Left lung (tissue), 10 donors: ENCODE results near the gene SLPI. TPM values are rescaled to one million over a fixed set of nuclear protein-coding genes. Genes with fewer than 3 reads are reported as not detected.

ENCODE experiments used
- ATAC-seq: fragments of 200-7000 bp; cut with Tn5 transposase; one replicate; pipeline ENCODE4 v1.9.1; 2020; ENCODE audit warnings: moderate library complexity
- DNase-seq, 4 donors: peaks; one replicate each; pipeline ENCODE4 v3.0.0-alpha.2; 2013 to 2020
- H3K27ac ChIP-seq, 2 donors: fragments of 200-600 bp; sonication (generic) in 1 of 2; one replicate each; pipeline versions ENCODE4 v1.5.0 to v1.8.0; 2020 to 2021
- H3K27me3 ChIP-seq, 2 donors: fragments of 200-600 bp; sonication (generic) in 1 of 2; one replicate each; pipeline versions ENCODE4 v1.5.0 to v1.8.0; 2020 to 2021
- H3K36me3 ChIP-seq, 2 donors: fragments of 200-600 bp; sonication (generic) in 1 of 2; one replicate each; pipeline versions ENCODE4 v1.5.0 to v1.8.0; 2020 to 2021
- H3K4me1 ChIP-seq, 2 donors: fragments of 200-600 bp; one replicate each; pipeline ENCODE4 v1.8.0; 2021
- H3K4me3 ChIP-seq, 2 donors: fragments of 200-600 bp; sonication (generic) in 1 of 2; one replicate each; pipeline versions ENCODE4 v1.5.0 to v1.8.0; 2020 to 2021; ENCODE audit warnings: mild to moderate bottlenecking in 1 of 2
- H3K9me3 ChIP-seq, 2 donors: fragments of 200-600 bp; sonication (generic) in 1 of 2; one replicate each; pipeline versions ENCODE4 v1.5.0 to v1.8.0; 2020 to 2021
- intact Hi-C, 2 donors: fragments of 100-400 bp; cut with DNase I; formaldehyde crosslinking; loops; one replicate each; pipeline versions ENCODE4 v1.11.2 to v1.14.2; 2022
- polyA plus RNA-seq, 6 donors: library from polyadenylated mRNA; unstranded; fragments of 120-200 nt; gene quantifications; one replicate each; pipeline ENCODE4 v1.2.1, GENCODE V29; 2013; ENCODE audit not compliant: insufficient read length in 6 of 6
- total RNA-seq, 2 donors: library from RNA; stranded (reverse); fragmentation: NEBNext Ultra II Directional; extraction: Animal tissue kit (Norgen Biotek cat#: 25700); gene quantifications; one replicate each; pipeline ENCODE4 v1.2.1, GENCODE V29; 2021
- TF ChIP-seq, protein P1 (sequence below), 2 donors: fragments of 200-600 bp; sonication (generic) in 1 of 2; IDR thresholded peaks; one replicate each; pipeline versions ENCODE4 v1.5.0 to v1.8.0; 2021; ENCODE audit warnings: antibody characterized with exemption in 2 of 2
- donor health status: DM: no; HTN: yes; CAD: no.
- donor health status: DM: no; HTN: no; CAD: no.

The SLPI gene
- total and polyA plus RNA-seq, 8 donors: 1.9 to 672 (median 4.6) TPM

DNA sequence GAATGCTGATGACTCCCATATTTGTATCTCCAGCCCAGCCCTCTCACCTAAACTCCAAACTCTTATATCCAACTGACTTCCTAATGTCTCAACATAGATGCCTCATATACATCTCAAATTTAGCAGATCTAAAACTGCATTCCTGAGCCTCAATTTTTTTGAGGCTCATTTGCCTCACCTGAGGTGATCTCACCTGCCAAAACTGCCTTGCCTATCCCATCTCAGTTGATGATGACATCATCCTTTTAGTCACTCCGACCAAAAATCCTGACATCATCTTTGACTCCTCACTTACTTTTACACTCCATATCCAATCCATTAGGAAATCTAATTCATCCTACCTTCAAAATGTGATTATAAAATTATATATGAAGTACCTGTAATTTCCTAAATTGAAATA lies 25.6 kb upstream of the SLPI start:
- H3K27ac ChIP-seq: no peak overlapping the region
- no peaks in the 10 kb centered on the region for H3K9me3 ChIP-seq
- TF ChIP-seq, protein P1, sequence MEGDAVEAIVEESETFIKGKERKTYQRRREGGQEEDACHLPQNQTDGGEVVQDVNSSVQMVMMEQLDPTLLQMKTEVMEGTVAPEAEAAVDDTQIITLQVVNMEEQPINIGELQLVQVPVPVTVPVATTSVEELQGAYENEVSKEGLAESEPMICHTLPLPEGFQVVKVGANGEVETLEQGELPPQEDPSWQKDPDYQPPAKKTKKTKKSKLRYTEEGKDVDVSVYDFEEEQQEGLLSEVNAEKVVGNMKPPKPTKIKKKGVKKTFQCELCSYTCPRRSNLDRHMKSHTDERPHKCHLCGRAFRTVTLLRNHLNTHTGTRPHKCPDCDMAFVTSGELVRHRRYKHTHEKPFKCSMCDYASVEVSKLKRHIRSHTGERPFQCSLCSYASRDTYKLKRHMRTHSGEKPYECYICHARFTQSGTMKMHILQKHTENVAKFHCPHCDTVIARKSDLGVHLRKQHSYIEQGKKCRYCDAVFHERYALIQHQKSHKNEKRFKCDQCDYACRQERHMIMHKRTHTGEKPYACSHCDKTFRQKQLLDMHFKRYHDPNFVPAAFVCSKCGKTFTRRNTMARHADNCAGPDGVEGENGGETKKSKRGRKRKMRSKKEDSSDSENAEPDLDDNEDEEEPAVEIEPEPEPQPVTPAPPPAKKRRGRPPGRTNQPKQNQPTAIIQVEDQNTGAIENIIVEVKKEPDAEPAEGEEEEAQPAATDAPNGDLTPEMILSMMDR (IDR thresholded peaks at IDR 0.05): no peak
- H3K27me3 ChIP-seq: peaks cover 6% of the 10 kb centered on the region in 2 donors
- no peak for DNase-seq
- H3K4me1 ChIP-seq: no peaks in the 10 kb centered on the region
- H3K4me3 ChIP-seq: no peak overlapping the region
- no peaks in the 10 kb centered on the region for H3K36me3 ChIP-seq
- ATAC-seq: no peak
- intact Hi-C loops: no loop called here

DNA sequence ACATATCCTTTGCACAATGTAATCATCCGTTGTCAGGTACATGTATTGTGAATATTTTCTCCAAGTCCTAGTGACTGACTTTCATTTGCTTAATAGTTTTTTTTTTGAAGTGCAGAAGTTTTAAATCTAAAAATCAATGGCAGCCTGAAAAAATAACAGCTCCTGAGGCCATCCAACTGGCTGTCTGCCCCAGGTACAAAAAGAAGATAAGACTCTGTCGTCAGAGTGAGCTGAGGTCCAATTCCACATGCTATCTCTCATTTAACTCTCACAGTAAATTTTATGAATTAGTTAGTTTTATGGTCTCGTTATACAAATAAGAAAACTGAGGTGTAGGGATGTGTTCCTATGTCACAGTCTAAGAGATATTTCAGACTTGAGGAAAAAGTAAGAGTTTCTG lies 21.0 kb upstream of the SLPI start:
- Histone ChIP-seq H3K4me1 (no peaks in the 10 kb centered on the region), H3K9me3 (no peaks in the 10 kb centered on the region), H3K4me3 (no peak overlapping the region), H3K36me3 (no peaks in the 10 kb centered on the region), H3K27ac (no peak overlapping the region), H3K27me3 (peaks cover 6 to 7% of the 10 kb centered on the region in 2 donors)
- DNase-seq (no peak), ATAC-seq (no peak)
- intact Hi-C loops: no loop called here
- TF ChIP-seq, protein P1 (IDR thresholded peaks at IDR 0.05): no peak

DNA sequence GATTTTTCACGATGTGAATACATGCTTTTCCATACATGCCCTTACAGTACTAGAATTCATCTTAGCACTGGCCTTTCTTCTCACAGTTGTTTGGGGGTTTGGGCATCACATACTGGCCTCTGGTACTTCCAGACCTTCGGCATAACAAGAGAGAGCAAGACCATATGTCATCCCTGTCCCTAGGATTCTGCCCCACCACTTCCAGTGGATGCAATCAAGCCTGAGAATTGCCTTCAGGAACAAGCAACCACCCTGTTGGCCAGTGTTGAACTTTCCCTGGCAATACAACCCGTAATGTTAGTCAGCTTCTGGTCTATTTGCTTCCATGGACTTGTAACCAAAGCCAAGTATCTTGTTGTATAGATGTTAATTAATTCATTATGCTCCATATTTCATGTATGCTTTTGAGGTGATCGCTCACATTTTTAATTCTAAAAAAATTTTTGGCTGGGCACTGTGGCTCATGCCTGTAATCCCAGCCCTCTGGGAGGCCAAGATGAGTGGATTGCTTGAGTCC lies 15.4 kb upstream of the SLPI start:
- DNase-seq: no peak

DNA sequence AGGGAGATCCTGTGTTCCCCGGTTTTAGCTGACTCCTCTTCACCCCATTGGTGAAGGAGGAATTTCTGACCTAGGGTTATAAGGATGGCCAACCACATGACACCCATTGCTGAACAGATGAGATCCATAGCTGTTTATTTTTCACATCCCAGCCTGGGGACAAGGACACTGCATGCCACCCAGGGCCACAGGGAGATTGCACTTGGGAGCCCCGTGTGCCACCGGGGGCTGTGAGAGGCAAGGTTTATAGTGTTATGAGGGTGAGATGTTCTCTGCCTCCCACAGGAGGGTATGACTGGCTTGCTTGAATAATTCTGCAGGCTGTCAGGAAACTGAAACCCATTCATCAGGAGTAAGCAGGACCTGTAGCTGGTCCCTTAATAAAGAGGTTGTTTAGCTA lies 14.7 kb upstream of the SLPI start:
- Histone ChIP-seq H3K27me3 (no peaks in the 10 kb centered on the region), H3K9me3 (no peaks in the 10 kb centered on the region), H3K27ac (no peak overlapping the region), H3K4me3 (no peak overlapping the region), H3K36me3 (no peaks in the 10 kb centered on the region), H3K4me1 (no peaks in the 10 kb centered on the region)
- intact Hi-C loops: no loop called here
- DNase-seq (no peak), ATAC-seq (no peak)
- TF ChIP-seq, protein P1 (IDR thresholded peaks at IDR 0.05): no peak

More for the DNA sequence above, 15.4 kb upstream of the SLPI start:
- Histone ChIP-seq H3K36me3 (no peaks in the 10 kb centered on the region), H3K4me3 (no peak overlapping the region), H3K4me1 (no peaks in the 10 kb centered on the region), H3K27ac (no peak overlapping the region), H3K27me3 (no peaks in the 10 kb centered on the region), H3K9me3 (no peaks in the 10 kb centered on the region)
- intact Hi-C loops: no loop called here
- no peak for ATAC-seq
- TF ChIP-seq, protein P1 (IDR thresholded peaks at IDR 0.05): no peak

DNA sequence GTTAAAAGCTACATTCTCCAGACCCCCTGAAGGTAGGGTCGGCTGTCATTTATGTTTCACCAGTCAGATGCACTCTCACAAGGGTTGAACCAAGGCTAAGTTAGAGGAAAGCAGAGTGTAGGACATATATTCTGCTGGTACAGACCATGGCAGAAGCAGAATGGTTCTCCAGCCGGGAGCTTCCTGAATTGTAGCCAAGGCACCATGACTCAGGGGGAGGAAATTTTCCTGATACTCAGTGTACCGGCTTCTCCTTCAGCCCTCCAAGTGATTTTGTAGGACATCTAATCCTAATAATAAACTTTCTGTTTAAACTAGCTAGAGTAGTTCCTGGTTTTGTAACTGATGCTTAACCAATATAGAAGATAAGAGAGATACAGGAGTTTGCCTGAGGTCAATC lies 14.2 kb upstream of the SLPI start:
- intact Hi-C loops: no loop called here
- ATAC-seq (peak; percentile 41), DNase-seq (no peak)
- Histone ChIP-seq H3K4me1 (no peaks in the 10 kb centered on the region), H3K27me3 (no peaks in the 10 kb centered on the region), H3K9me3 (no peaks in the 10 kb centered on the region), H3K27ac (no peak overlapping the region), H3K36me3 (no peaks in the 10 kb centered on the region), H3K4me3 (no peak overlapping the region)
- TF ChIP-seq, protein P1 (IDR thresholded peaks at IDR 0.05): no peak
